ENCODE measurements around the gene NAT14.
"Not testable (repeated sequence)": the region's sequence is repeated elsewhere in the genome, so short reads cannot be mapped to it uniquely, and the experiment has no call there.

Gene NAT14

DNA sequence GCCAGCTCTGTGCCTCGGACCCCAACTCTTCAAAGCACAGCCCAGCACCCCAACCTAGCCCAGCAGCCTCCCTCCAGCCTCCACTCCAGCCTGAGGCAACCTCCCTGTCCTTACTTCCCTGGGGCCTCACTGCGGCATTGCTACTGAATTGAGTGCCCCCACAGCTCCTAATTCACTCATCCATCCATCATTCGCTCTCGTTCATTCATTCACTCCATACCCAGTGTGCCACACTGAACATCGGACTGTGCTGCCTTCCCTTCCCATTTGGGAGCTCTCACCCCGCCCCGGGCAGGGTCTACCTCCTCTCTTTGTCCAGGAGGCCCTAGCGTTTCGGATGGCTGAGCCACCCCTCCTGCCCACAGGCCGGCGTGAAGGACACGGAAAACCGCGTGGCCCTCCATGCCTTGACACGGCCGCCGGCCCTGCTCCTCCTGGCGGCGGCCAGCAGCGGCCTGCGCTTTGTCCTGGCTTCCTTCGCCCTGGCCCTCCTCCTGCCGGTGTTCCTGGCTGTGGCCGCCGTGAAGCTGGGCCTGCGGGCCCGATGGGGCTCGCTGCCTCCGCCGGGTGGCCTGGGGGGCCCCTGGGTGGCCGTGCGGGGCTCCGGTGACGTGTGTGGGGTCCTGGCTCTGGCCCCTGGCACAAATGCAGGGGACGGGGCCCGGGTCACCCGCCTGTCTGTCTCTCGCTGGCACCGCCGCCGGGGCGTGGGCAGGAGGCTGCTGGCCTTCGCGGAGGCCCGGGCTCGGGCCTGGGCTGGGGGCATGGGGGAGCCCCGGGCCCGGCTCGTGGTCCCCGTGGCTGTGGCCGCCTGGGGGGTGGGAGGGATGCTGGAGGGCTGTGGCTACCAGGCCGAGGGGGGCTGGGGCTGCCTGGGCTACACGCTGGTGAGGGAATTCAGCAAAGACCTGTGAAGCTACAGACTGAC is 1.3 kb downstream of the NAT14 start:
- no peak for DNase-seq

DNA sequence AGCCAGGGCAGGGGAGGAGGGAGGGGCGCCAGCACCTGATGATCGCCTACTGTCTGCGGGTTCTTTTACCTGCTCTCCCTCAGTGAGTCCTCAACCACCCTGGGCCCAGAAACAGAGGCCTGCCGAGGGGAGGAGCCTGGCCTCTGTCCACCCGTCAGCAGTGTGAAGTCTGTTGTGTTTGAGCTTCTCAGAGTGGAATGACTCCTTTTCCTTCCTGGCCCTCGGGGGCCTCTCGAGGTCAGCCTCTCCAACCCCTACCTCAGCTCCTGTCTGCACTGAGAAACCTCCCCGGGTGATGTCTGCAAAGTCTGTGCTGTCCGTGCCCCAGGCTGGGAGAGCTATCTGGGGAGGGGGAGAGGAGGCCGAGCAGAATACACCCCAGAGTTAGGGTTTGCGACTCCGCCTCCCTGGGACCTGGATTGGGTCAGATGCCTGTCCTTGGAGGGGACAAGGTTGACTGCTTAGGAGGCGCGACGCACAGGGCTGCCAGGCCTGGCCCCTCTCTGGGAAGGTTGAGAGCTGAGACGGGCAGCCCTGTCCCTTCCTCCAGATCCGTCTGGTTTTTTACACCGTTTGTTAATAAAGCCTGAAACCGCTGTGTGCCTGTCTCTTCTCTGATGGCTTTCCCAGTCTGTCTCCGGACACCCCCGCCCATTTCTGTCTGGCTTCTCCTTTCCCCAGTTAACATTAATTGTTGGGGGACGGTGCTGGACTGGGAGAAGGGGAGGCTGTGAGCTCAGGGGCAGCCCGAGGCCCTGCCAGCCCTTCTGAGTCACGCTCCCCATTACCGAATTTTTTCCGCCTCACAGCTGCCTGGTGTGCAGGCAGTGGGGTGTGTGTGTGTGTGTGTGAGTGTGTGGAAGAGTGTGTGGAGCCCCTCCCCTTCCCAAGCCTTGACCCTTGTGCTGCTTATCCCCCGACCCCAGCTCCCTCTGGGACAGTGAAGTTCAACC is 2.3 kb downstream of the NAT14 start:
- peak in 5 of 51 donors; percentile 14 to 40 (median 21) for DNase-seq

DNA sequence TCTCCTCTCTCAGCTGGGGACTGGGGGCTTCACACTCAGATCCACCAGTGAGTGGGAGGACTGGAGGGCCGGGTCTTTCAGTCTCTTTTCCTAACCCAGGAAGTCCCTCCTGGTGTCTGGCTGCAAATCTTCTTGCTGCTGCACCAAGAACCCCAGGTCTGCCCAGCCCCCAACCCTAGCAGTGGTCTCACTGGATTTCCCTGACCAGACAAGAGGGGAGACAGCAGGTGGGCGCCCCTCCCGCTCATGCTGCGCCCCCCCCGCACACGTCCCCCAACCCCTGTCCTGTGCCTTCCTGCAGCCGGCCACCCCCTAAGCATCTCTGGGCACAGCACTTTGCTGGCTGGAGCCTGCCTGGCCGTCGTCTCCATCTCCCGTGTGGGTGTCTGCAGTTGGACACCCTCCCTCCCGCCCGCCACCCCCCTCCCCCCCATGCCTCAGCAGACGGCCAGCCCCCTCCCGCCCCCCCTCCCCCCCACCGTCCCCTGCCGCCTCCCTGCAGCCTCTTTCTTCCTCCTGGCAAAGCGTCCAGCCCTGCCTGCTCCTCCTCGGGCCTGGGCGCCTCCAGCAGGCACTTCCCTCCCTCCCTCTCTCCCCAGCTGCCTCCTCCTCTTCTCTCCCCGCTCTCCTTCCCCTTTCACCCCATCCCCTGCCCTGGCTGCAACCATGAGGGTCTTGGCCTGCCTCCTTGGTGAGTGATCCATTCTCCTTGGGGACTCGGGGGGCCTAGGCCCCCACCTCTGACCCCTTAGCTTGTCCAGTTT is 3.1 kb downstream of the NAT14 start, which contains the start of gene SSC5D:
TSS of gene SSC5D (plus strand) at position 513 of the 764 bp plus-strand sequence. CDS start at position 667, 154 bp downstream.
- DNase-seq: peak in 13 of 51 donors; percentile 5 to 37 (median 20)

DNA sequence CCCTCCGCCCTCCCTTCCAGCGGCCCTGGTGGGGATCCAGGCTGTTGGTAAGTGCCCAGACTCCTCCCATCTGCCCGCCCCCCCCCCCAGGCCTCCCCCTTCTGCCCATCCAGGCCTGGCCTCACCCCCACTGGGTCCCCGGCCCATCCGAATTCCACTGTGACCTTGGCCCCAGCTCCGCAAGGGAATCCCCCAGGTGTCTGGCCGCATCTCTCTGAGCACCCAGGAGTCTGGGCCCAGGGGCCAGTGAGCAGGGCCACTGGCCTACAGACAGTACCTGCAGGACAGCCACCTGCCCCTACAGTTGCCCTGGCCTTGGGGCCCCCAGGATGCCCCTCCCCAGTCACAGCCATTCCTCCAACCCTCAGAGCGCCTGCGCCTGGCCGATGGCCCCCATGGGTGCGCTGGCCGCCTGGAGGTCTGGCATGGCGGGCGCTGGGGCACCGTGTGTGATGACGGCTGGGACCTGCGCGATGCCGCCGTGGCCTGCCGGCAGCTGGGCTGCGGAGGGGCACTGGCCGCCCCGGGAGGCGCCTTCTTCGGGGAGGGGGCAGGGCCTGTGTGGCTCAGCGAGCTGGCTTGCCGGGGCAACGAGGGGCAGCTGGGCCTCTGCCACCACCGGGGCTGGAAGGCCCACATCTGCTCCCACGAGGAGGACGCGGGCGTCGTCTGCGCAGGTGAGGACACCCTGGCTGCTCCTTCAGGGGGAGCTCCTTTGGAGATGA is 4.2 kb downstream of the NAT14 start:
- peak in 2 of 51 donors; percentile 8 to 12 for DNase-seq

DNA sequence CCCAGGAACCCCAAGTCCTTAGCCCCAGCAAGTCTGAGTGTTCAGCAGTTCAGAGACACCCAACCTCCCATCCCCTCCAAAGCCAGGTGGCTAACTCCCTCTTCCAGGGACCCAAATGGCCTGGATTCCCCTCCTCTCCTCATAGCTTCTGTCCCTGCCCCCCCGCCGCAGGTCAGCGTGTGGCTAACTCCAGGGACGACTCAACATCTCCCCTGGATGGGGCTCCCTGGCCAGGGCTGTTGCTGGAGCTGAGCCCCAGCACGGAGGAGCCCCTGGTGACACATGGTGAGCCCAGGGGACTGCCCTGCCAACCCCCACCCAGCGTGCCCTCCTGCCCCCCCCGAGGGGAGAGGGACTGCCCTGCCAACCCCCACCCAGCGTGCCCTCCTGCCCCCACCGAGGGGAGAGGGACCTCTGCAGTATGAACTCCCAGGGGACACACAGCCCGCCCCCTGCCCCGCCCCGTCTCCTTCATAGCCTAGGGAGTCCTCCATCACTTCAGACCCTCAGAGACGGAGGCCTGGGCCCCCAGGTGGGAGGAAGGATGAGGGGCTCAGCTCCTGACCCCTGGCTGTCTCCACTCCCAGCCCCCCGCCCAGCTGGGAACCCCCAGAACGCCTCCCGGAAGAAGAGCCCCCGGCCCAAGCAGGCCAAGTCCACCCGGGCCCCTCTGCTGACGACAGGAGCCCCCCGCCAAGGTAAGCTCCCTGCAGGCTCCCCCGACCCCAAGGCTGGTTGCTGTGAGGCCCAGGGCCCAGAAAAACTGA is 4.9 kb downstream of the NAT14 start:
- DNase-seq: no peak

DNA sequence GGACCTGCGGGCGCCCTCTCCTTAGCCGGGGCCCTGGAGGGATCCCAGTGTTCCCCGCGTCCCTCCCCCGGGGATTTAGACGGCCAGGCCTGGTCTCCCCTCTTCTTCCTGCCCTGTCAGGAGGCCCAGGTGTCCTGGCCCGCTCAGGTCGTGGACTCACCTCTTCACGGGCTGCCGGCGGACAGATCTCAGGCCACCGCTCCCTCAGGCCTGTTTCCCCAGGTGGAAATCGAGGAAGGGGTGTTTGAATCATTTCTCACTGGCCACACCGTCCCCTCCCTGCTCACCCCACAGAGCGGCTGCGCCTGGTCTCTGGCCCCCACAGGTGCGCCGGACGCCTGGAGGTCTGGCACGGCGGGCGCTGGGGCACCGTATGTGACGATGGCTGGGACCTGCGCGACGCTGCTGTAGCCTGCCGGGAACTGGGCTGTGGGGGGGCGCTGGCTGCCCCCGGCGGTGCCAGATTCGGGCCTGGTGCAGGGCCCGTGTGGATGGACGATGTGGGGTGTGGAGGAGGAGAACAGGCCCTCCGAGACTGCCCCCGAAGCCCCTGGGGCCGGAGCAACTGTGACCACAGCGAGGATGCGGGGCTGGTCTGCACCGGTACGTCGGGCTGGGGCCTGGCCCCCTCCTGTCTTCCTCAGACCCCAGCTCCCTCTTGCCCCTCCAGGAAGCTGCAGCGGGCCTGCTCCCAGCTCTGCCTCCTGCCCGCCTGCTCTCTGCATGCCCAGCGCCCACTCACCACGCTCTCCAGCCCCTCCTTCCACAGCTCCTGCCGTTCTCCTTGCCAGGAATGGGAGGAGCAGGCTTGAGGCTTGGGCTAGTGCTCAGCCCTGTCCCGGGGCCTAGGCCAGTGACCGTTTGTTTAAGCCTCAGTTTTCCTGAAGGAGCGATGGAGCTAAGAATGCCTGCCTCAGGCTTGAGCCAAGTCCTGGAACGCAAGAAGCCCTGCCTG is 5.8 kb downstream of the NAT14 start:
- no peak for DNase-seq

DNA sequence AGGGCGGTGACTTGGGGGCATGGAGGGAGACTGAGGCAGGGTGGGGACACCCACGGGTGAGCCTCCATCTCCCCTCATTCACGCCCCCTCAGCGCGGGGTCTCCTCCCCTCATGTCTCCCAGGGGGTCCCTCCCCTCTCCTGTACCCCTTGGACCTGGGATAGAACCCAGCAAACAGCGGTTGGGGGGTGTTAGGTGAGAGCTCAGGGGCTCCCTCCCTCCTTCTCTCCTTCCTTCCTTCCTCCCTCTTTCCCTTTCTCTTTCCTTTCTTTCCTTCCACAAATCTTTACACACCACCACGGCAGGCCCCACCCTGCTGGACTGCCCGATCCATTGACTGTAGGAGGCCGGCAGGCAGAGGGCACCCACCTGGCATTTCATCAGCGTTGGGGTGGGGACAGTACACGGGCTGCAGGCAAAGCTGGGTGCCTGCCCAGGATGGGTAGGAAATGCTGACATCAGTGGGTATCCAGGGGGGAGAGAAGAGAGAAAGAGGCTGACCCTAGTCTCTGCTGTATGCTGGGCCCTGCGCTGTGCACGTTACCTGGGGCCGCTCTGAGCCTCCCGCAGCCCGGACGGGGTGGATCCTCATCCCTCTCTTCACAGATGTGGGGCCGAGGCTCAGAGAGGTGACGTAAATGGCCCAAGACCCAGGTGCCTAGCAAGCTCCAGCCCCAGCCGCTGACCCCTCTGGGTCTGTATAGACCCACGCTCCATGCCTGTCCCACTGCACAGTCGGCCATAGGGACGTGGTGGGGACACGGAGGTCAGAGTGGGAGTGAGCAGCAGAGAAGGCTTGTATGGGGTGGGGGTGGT is 6.8 kb downstream of the NAT14 start:
- no peak for DNase-seq

DNA sequence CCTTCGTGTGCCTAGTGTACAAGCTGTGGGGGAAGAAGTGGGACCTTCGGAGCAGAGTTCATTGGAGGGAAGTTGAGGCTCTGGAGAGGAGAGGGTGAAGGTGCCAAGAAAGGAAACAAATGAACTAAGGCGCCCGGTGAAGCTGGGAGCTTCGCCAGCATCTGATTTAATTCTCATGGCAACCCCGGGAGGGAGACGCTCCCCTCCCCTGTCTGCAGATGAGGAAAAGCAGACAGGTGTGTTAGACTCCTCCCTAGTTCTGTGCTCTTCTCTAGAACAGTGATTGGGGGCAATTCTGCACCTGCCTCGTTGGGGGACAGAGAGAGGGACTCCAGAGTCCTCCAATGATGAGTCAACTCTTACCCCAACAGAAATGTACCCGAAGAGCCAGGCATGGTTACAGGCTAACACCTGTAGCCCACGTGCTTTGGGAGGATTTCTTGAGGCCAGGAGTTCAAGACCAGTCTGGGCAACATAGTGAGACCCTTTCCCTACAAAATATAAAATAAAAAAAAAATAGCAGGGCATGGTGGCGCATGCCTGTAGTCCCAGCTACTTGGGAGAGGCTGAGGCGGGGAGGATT is 7.5 kb downstream of the NAT14 start:
- DNase-seq: peak in 2 of 51 donors; percentile 7 to 18

DNA sequence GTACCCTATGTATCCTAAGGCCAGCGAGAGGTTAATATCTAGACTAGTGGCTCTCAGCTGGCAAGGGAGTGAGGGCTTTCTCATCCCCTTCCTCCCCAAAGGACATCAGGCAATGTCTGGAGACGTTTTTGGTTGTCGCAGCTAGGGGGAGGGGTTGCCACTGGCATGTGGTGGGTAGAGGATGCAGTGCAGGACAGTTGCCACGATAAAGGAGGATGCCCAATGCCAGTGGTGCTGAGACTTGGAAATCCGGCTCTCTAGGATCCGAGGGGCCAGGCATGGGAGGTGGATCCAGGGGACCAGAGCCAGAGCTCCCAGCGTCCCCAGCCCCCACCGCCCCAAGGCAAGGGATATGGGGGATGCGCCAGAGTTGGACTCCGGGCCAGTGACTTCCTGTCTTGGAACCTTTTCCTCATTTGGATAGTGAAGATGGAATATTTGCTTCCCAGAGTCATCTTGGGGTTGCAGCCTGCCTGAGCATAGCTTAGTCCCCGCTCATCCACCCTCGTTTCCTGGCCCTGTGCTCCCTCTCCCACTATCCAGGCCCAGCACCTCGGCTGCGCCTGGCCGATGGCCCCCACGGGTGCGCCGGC is 8.2 kb downstream of the NAT14 start:
- DNase-seq: no peak

DNA sequence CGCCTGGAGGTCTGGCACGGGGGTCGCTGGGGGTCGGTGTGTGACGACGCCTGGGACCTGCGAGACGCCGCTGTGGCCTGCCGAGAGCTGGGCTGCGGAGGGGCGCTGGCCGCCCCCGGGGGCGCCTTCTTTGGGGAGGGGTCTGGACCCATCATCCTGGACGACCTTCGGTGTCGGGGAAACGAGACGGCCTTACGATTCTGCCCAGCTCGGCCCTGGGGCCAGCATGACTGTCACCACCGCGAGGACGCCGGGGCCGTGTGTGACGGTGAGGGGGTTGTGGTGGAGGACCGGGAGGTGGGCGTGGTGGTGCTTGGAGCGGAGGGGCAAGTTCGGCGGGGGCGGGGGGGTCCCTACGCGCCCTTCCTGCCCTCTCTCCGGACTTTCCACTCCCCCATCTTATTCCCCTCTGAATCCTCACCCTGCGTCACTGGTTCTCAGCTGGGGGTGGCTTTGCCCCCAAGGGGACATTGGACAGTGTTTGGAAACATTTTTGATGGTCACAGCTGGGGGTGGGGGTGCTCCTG is 8.7 kb downstream of the NAT14 start:
- no peak for DNase-seq

DNA sequence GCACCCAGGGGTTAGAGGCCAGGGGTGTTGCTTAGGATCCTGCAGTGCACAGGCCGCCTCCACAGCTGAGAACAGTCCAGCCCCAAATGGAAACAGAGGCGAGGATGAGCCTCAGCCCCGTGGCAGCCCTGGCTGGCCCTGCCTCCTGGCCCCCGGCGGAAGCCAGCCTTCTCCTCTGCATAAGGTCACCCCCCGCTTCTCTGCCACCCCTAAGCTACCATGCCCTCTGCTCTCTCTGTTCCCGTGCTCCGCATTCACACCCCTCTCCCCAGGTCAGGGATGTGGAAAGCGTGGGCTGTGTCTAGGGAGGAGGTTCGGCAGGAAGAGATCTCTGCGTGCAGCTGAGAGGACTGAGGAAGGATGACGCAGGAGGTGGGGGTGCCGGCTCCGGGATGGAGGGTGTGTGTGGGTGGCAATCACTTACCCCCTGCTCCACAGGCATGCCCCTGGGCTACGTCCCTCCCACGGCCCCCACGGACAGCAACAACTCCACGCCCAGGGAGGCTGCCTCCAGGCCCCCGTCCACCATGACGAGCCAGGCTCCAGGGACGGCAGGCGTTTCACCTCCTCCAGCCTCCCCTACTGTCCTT is 9.3 kb downstream of the NAT14 start:
- DNase-seq: no peak

DNA sequence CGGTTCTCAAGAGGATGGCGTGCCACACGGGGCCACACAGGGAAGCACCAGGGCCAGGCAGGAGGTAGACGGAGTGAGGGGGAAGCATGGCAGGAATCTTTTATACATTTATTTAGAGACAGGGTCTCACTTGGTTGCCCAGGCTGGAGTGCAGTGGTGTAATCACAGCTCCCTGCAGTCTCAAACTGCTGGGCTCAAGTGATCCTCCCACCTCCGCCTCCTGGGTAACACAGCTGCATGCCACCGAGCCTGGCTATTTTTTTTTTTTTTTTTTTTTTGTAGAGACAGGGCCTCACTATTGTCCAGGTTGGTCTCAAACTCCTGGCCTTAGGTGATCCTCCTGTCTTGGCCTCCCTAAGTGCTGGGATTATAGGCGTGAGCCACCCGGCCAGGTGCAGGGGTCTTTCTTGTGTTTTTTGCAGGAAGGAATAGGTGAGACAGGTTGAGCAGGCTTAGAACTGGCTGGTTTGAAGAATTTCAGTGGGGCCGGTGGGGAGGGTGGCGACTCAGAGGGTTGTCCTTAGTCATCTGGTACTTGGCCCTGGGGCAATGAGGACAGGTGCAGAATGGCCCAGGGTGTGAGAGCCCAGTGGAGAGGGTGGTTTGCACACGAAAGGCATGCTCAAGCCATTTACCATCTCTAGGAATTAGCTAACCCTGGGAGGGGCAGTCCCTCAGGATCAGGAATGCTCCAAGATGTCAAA is 10.8 kb downstream of the NAT14 start:
- no peak for DNase-seq

DNA sequence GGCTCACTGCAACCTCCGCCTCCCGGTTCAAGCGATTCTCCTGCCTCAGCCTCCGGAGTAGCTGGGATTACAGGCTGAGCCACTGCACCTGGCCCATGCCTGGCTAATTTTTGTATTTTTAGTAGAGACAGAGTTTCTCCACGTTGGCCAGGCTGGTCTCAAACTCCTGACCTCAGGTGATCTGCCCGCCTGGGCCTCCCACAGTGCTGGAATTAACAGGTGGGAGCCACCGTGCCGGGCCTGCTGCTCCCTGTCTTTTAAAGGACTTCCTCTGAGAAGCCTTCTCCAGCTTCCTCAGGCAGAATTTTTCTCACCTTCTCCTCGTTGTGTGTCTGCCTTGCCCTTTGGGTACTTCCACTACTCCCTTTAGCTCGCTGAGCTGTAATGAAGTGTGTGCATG is 11.8 kb downstream of the NAT14 start:
- DNase-seq: not testable (repeated sequence)

DNA sequence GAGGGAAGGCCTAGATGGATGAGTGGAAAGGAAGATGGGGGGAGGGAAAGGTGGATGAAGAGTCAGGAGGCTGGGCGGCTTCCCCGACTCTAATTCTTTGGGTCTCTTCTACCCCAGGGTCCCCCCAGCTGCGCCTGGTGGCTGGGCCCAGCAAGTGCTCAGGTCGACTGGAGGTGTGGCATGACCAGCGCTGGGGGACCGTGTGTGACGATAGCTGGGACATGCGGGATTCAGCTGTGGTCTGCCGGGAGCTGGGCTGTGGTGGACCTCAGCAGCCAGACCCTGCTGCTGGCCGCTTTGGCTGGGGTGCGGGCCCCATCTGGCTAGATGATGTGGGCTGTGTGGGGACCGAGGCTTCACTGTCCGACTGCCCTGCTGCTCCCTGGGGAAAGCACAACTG is 12.8 kb downstream of the NAT14 start:
- DNase-seq: no peak

DNA sequence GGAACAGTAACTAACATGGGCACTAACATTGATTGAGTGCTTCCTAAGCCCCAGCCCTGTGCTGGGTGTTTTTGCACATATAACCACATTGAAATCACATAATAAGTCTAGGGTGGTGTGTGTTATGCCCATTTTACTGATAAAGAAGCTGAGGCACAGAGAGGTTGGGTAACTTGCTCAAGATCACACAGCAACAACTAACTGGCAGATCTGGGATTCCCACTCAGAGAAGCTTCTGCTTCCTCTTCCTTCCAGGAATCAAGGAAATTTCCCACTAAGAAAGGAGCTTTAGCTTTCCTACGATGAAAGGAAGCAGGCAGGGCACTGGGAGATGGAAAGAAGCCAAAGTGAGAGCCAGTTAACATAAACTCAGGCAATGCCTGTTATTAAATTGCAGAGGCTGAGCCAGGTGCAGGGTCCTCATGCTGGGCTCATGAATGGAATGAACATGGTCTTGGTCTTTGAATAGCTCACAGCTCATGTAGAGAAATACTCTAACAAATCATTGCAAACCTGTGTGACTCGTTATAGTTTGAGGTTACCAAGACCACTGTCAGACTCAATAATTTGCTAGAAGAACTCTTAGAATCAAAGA is 13.4 kb downstream of the NAT14 start:
- DNase-seq: no peak
